Measurements from ENCODE around the gene NPFFR1.
A peak's percentile ranks its signal among the peaks of the same experiment; 100 is the strongest.
"Not testable (repeated sequence)": the region's sequence is repeated elsewhere in the genome, so short reads cannot be mapped to it uniquely, and the experiment has no call there.

NPFFR1 gene

DNA sequence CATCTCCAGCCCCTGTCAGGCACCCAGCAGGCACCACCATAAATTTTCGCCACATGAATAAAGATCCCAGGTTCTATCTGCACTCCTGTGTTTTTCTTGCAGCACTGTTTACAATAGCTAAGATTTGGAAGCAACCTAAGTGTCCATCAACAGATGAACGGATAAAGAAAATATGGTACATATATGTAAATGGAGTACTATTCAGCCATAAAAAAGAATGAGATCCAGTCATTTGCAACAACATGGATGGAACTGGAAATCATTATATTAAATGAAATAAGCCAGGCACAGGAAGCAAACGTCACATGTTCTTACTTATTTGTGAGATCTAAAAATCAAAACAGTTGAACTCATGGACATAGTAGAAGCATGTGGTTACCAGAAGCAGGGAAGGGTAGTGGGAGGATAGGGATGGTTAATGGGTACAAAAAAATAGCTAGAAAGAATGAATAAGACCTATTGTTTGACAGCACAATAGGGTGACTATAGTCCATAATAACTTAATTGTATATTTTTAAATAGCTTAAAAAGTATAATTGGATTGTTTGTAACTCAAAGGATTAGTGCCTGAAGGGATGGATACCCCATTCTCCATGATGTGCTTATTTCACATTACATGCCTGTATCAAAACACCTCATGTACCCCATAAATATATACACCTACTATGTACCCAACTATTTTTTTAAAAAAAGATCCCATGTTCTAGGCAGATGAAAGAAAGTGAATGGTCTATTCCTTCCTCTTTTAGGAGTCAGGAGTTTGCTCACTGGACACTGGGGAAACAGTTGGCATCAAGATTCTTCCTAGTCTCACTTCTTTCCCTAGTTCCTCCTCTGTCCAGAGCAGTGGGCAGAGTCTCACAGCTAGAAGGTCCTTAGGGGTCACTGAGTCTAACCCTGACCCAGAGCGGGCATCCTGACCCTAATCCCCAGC is 1.0 kb upstream of the NPFFR1 start:
- DNase-seq: no peak

DNA sequence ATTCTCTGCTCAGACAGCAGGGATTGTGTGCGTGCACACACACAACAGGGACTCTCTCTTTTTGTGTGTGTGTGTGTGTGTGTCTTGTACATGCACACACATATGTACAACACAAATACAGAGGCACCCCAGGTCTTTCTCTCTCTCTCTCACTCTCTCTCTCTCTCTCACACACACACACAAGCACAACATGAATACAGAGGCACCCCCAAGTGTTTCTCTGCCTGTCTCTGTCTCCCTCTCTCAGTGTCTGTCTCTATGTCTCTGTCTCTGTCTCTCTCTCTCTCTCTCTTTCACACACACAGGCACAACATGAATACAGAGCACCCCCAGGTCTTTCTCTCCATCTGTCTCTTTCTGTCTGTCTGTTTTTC is 746 bp downstream of the NPFFR1 start:
- no peak for DNase-seq

DNA sequence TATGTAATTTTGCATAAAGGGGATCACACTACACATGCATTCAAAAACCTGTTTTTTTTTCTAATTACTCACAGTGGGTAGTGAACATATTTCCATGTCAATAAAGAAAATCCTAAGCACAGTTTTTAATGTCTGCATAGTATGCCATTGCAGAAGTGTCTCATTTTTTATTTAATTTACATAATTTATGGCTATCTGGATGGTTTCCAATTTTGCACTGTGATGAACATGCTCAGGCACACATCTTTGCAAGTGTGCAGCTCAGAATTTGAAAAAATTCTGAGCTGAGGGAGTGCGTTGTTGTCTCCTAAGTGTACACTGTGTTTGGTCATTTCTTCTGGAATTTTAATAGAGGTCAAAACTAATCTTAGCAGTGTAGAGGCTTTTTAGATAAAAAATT is 2.2 kb downstream of the NPFFR1 start:
- no peak for DNase-seq

- no peak for DNase-seq
These were observed 3.7 kb downstream of the NPFFR1 start for GRCh38 chr10:70280099-70280498.

GRCh38 chr10:70277396-70278030 is 6.3 kb downstream of the NPFFR1 start:
- no peak for DNase-seq

- no peak for DNase-seq
These were observed 9.2 kb downstream of the NPFFR1 start for GRCh38 chr10:70274643-70275042.

DNA sequence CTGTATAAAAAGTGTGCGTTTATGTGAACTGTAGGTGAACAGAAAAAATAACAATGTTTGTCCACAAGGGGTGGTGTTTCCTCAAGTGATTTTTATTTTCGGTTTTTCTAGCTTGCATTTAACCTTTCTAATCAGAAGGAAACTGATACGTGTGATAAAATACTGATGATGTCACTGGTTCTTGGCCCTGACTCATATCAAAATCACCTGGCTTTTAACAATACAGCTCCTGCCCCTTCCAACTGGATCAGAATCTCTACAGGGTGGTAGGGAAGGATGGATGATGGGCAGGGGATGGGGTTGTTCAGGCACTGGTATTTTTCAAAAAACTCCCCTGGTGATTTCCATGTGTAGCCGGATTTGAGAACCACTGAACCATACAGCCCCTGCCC is 10.9 kb downstream of the NPFFR1 start:
- DNase-seq: no peak

DNA sequence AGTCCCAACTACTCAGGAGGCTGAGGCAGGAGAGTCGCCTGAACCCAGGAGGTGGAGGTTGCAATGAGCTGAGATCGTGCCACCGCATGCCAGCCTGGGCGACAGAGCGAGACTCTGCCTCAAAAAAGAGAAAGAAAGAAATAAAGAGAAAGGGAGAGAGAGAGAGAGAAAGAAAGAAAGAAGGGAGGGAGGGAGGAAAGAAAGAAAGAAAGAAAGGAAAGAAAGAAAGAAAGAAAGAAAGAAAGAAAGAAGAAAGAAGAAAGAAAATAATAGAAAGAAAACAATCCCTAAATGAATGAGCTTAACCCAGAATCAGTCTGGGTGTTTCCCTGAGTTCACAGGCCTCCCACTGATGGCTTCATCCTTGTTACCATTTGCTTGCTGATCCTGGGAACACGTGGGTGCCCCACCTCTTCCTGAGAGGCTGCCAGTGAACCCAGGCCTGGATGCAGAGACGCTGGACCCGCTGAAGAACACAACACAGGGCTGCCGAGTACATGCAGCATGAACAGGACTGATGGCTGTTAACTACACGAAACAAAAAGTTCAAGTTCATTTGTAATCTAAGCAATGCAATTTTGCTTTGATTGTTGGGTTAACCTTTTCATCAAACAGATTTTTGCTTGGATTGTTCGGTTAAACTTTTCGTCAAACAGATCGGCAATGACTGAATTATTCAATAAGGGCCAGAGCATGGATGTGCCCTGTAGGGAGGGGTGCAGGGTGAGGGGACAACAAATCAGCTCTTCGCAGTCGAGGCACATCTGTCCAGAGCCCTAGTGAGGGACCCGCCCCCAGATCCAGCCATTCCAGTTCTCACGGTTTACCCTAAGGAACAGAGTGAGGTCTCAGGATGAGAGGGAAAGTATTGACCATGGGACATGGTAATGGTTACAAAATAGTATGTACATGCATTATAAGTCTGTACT is 11.5 kb downstream of the NPFFR1 start:
- no peak for DNase-seq

GRCh38 chr10:70270952-70271351 is 12.9 kb downstream of the NPFFR1 start:
- DNase-seq: no peak

GRCh38 chr10:70269741-70270140 is 14.1 kb downstream of the NPFFR1 start:
- DNase-seq: no peak

DNA sequence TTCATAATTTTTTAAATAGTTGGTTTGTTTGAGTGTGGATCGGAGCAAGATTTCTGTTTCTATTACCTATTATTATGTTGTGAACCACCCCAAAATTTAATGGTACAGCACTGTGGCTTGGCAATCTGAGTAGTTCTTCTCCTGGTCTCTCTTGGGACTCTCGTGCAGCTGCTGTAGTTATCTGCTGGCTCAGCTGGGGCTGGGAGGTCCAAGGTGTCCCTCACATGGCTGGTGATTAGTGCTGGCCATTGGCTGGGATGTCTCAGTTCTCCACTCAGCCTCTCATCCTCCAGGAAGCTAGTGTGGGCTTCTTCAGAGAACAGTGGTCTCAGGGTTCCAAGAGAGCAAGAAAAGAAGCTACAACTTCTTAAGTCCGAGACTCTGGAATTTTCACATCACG is 15.4 kb downstream of the NPFFR1 start:
- no peak for DNase-seq

DNA sequence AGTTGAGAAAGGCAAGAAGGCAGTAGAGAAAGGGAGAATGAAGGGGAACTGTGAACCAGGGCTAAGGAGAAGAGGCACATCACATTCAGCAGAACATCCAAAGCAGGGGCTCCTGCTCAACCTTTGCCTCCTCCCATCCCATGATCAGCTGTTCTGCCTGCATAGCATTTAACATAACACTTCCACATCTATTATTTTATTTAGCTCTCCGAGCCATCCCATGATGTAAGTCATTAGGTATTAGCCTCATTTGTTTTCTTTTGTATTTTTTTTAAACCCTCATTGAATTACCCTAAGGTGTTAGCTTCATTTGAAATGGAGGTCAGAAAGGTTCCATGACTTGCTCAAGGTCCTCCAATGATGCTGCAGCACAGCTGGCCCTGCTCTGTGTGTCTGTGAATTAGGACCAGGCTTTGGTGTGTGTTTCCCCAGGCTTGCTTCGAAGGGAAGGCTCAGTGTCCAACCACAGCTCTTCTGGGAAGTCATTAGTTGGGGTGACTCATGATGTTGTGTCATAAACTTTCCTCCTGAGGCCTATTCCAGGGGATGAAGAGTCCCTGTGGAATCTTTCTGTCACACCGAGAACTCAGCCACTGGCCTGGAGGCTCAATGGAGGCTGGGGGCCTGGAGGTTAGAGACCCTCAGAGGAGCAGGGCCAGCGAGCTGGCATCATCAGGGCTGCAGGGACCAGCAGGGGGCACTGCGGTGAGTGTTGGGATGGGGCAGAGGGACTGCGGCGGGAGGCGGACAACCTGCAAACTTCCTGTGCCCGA is 16.5 kb downstream of the NPFFR1 start:
- DNase-seq: peak; percentile 51

DNA sequence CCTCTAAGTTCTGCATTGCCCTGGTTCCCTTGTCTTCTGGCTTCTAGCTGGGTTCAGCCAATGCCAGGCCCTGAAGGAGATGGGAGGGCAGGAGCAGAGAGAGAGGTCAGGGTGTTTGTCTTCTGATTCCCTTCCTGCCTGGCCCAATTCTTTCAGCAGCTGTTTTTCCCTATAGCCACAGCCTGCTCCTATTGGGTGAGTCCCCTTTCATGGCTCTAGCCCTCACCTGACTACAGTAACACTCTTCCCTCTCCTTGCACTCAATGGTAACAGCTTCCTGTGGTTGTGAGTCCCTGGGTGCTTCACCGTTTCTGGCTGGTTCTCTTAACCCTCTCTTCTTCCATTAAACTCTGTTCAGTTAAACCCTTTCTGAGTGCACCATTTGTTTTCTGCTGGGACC is 17.1 kb downstream of the NPFFR1 start:
- DNase-seq: no peak

GRCh38 chr10:70266056-70266455 is 17.7 kb downstream of the NPFFR1 start:
- DNase-seq: no peak

DNA sequence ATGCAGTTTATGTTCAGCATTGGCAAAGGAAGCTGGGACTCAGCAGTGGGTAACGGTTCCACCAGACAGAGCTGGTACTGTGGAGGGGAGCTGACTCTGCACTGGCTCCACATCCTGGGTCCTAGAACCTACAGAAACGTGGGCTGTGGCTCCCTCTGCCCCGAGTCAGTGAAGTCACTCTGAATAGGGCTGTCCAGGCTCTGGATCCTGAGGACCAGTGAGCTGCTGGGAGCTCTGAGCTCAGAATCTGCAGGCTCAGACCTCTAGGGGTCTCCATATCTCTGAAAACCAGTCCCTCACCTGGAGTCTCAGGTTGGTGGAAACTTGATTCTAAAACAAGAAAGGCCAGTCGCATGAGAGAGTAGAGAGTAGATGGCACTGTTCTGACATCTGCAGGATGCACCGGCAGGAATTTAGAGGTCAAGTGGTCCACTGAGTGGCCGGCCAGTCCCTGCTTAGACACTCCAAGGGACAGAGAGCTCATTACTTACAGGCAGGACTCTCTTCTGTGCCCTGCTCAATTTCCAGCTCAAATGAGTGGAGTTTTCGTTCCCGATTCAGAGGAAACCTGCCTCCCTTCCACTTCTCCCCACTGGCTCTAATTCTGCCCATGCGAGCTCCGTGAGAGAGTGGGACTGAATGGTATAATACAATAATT is 18.6 kb downstream of the NPFFR1 start:
- no peak for DNase-seq

DNA sequence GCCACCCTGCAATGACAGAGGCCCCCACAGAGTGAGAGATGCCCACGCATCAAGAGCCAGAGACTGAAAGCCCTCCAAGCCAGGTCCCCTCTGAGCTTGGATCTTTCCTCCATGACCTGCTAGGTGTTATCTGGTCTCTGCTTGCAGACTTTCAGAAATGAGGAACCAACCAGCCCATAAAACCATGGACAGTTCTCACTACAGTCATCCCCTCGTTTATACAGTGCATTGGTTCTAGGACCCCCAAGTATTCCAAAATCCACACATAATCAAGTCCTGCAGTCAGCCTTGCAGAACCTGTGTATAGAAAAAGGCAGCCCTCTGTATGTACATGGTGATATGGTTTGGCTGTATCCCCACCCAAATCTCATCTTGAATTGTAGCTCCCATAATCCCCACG is 23.1 kb downstream of the NPFFR1 start:
- DNase-seq: no peak

DNA sequence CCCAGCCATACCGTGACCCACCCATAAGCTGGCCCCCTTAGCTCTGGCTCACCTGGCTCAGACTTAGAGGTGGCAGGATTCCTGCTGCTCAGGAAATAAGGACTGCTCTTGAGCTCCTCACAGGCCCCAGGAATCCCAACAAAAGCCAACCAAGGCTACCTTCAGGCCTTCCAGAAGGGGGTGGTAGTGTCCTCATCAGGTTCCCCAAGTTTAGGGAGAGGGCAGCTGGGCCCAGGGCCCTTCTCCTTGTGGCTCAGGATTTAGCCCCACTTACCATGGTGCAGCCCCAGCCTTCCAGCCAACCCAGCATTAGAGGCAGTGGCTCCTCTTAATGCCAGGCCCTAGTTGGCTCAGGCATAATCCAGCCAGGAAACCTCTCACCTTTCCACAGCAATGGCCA is 23.5 kb downstream of the NPFFR1 start:
- DNase-seq: no peak

DNA sequence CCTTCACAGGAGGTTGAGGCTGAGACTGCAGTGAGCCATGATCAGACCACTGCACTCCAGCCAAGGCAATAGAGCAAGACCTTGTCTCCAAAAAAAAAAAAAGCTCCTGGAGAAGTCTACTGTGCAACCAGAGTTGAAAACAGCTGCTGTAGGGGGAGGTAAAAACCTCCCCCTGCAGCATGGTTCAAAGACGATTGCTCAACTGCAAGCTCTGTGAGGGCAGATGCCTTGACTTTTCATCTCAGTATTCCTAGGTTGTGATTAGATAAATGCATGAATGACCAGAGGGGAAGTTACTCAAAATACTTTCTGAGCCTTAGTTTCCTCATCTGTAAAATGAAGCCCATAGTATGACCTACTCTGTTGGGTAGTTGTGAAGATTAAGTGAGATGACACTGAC is 25.6 kb downstream of the NPFFR1 start:
- no peak for DNase-seq

- DNase-seq: not testable (repeated sequence)
These were observed 26.0 kb downstream of the NPFFR1 start for GRCh38 chr10:70257816-70258215.

- no peak for DNase-seq
These were observed 27.3 kb downstream of the NPFFR1 start for GRCh38 chr10:70256463-70256862.

GRCh38 chr10:70255329-70256299 is 28.2 kb downstream of the NPFFR1 start:
- peak; percentile 46 for DNase-seq

Data from CD4-positive, alpha-beta T cell treated with Interferon gamma for 1 hour (primary cell).